HG03135 (cell line): Measurements from ENCODE around the gene ACTRT1.

Experiments
- ATAC-seq: cut with Tn5 transposase; IDR thresholded peaks from one replicate; pipeline ENCODE4 v1.9.1; 2021; ENCODE audit warnings: mild to moderate bottlenecking, moderate library complexity; ENCODE audit not compliant: unreplicated experiment

ACTRT1 gene

DNA sequence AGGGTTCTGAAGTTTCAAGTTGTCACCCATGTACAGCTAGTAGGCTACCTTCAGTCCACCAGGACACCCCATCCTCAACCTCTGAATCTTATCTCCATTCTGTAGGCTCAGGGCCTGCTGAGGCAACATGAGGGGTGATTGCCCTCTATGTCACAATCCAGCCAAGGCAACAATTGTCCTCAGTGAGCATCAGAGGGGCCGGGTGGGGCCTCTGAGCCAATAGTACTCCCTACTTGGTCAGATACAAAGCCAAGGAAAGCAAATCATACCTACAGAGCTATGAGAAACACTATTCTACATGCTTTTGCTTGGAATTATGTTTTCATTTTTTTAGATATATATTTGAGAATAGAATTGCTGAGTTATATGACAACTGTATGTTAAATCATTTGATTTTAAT lies at the start of gene ACTRT1:
ACTRT1 (minus strand) TSS at position 101 of the 400 bp plus-strand sequence. CDS start 197 bp downstream, outside the sequence.
- no peak for ATAC-seq

DNA sequence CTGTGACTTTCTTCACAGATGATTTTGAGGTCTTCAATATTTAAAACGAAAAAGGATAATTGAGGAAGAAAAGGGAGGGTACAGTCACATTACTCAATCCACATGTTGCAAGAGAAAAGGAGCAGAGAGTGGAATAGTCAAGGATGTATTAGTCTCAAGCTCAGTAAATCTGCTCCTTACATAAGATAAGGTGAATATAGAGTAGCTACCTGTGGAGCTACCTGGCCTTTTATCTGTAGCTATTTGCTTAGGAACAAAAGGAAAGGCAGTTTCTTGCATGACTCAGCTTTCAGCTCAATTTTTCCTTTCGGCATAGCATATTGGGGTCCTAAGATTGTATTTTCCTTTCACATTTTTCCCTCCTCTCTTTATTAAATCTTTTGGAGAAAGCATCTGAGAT lies 26.3 kb upstream of the ACTRT1 start:
- no peak for ATAC-seq

DNA sequence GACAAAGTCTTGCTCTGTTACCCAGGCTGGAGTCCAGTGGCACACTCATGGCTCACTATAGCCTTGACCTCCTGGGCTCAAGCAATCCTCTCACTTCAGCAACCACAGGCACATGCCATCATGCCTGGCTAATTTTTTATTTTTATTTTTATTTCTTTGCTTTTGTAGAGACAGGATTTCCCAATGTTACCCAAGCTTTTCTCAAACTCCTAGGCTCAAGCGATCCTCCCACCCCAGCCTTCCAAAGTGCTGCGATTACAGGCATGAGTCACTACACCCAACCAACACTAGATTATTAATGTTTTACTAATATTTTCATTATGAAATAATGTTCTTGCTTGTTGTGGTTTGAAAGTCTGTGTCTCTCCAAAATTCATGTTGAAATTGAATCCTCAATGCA lies 5.2 kb upstream of the ACTRT1 start:
- no peak for ATAC-seq

DNA sequence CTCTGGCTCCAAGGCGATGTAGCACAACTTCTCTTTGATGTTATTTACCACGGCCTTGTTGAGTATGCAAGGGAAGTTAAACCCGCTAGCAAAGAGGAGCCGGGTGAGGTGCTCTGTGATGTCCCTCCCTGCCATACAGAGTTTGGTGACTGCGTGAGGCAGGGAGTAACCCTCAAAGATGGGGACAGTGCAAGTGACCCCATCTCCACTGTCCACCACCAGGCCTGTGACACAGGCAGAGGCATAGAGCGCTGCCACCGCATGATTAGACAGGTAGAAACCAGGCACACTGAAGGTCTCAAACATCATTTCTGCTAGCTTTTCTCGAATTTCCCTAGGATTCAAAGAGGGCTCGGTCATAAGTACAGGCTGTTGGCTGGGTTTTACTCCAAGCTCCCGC lies 677 bp downstream of the ACTRT1 start:
- ATAC-seq, result no peak

DNA sequence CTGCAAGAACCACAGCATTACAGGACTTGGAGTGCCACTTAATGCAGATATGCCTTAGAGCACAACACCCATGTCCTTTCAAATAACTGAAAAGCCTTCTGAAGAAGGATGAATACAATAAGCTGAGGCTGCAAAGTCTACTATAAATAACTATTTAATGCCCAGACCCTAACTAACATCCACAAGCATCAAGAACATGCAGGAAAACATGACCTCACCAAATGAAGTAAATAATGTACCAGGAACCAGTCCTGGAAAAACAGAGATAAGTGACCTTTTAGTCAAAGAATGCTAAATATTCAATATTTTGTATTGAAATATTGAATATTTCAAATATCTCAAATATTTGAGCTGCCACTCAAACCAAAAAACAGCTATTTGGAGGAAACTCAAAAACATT lies 16.9 kb downstream of the ACTRT1 start:
- no peak for ATAC-seq

DNA sequence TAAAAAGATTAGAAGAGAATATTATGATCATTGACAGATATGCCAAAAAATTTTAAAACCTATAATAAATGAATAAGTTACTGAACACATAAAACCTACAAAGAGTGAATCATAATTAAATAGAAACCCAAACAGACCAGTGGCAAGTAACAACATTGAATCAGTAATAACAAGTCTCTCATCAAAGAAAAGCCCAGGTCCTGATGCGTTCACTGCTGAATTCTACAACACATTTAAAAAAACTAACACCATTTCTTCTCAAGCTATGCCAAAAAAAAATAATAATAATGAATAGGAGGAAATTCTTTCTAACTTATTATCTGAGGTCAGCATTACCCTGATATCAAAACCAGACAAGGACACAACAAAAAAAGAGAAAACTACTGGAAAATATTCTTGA lies 30.6 kb downstream of the ACTRT1 start:
- ATAC-seq, result no peak

DNA sequence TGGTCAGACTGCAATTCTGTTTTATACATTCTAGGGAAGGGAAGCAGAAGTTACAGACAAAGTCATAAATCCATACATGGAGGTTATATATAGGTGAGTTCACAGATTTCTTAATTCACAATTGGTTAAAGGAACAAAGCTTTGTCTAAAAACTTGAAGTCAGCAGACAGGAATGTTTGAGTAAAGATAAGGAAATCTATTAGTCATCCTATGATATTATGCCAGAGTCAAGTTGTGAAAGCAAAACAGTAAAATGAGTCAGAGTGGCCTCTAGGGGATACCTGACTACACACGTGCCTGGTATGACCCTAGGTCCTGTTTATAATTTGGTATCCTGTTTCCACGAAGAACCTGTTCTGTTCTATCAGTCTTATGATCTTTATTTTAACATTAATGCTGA lies 31.5 kb downstream of the ACTRT1 start:
- ATAC-seq, result no peak

DNA sequence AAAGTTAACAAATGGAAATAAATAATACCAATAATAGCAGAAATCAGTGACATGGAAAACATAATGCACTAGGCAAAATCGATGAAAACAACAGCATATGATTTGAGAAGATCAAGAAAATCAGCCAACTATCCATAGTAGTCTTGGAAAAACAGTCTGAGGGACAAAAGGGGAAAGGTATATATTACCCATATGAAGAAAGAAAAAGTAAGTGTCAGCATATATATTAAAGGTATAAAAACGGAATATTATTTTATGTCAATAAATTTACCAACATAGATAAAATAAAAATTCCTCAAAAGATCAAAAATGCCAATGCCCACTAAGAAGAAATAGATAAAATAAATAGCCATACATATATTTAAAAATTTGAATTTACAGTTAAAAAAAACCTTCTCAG lies 33.0 kb downstream of the ACTRT1 start:
- no peak for ATAC-seq

DNA sequence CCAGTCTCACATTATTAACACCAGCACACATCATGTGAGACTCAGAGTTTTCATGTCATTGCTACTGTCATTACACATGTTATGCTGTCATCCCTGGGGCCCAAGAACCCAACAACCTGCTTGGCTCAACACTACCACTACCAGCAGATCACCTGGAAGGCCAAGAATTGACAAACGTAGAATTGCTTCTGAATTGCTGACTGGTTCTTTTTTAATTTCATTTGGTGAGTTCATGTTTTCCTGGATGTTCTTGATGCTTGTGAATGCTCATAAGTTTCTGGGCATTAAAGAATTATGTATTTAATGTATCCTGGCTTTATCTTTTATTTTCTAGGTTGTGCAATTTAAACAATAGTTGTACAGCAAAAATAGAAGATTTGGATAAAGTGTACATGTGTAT lies 40.2 kb downstream of the ACTRT1 start:
- no peak for ATAC-seq

DNA sequence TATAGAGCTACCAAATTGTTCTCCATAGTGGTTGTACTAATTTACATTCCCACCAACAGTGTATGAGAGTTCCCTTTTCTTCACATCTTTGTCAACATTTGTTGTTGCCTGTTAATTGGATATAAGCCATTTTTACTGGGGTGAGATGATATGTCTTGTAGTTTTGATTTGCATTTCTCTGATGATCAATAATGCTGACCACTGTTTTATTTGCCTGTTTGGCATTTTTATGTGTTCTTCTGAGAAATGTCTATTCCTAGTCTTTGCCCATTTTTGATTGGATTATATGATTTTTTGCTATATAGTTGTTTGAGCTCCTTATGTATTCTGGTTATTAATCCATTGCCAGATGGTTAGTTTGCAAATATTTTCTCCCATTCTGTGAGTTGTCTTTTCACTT lies 44.3 kb downstream of the ACTRT1 start:
- no peak for ATAC-seq
